NCI-H524 treated with DMSO at 0.1 percent for 48 hours (cell line): ENCODE data around the gene DDIT4L.
"Not testable (repeated sequence)": the region's sequence is repeated elsewhere in the genome, so short reads cannot be mapped to it uniquely, and the experiment has no call there.

ENCODE experiments used
- DNase-seq: peaks from one replicate; lab custom pipeline; 2025; lab: John Stamatoyannopoulos, UW

The DDIT4L gene

GRCh38 chr4:100166297-100167039 is 23.8 kb downstream of the DDIT4L start:
- no peak for DNase-seq

GRCh38 chr4:100165809-100166208 is 24.5 kb downstream of the DDIT4L start:
- no peak for DNase-seq

GRCh38 chr4:100164808-100165760 is 25.2 kb downstream of the DDIT4L start:
- no peak for DNase-seq

- DNase-seq, result no peak
These were observed 28.1 kb downstream of the DDIT4L start for GRCh38 chr4:100162027-100162685.

GRCh38 chr4:100149190-100149589 is 41.1 kb downstream of the DDIT4L start:
- no peak for DNase-seq

GRCh38 chr4:100147684-100148083 is 42.6 kb downstream of the DDIT4L start:
- no peak for DNase-seq

GRCh38 chr4:100147198-100147597 is 43.1 kb downstream of the DDIT4L start:
- no peak for DNase-seq

- no peak for DNase-seq
These were observed 43.5 kb downstream of the DDIT4L start for GRCh38 chr4:100146756-100147155.

GRCh38 chr4:100137320-100137719 is 52.9 kb downstream of the DDIT4L start:
- DNase-seq, result not testable (repeated sequence)
